Activated B cell treated with CpG ODN at 0.5 μM for 24 hours (primary cell): ENCODE measurements around the gene EYS. TPM values are rescaled to one million over a fixed set of nuclear protein-coding genes. Genes with fewer than 3 reads are reported as not detected.

Experiments used
- ATAC-seq: fragments of 200-7000 bp; cut with Tn5 transposase; one replicate; pipeline ENCODE4 v1.10.0; 2021; ENCODE audit warnings: low read depth, mild to moderate bottlenecking, moderate library complexity
- CTCF ChIA-PET: fragments of 350-600 bp; sonication (Branson Sonifier 250); formaldehyde crosslinking; loops from one replicate; lab custom pipeline; 2021; ENCODE audit warnings: antibody characterized with exemption; lab: Charles Lee
- POLR2A ChIA-PET: fragments of 350-600 bp; sonication (Branson Sonifier 250); formaldehyde crosslinking; loops from one replicate; lab custom pipeline; 2021; ENCODE audit warnings: antibody characterized with exemption; lab: Charles Lee
- DNase-seq: peaks from one replicate; pipeline ENCODE4 v3.0.0; 2022
- H3K27ac Mint-ChIP-seq: one replicate; pipeline ENCODE4 v1.8.0; 2020; ENCODE audit warnings: mixed read lengths
- H3K27me3 Mint-ChIP-seq: one replicate; pipeline ENCODE4 v1.8.0; 2021; ENCODE audit warnings: mixed read lengths
- H3K36me3 Mint-ChIP-seq: one replicate; pipeline ENCODE4 v1.8.0; 2021; ENCODE audit warnings: low read depth, mixed read lengths
- H3K4me1 Mint-ChIP-seq: one replicate; pipeline ENCODE4 v1.8.0; 2021; ENCODE audit warnings: mixed read lengths
- H3K4me3 Mint-ChIP-seq: one replicate; pipeline ENCODE4 v1.8.0; 2020; ENCODE audit warnings: mild to moderate bottlenecking, mixed read lengths
- H3K9me3 Mint-ChIP-seq: one replicate; pipeline ENCODE4 v1.8.0; 2020; ENCODE audit warnings: mixed read lengths
- CTCF ChIP-seq: fragments of 200-600 bp; IDR thresholded peaks from one replicate; pipeline ENCODE4 v1.8.0; 2022; ENCODE audit warnings: antibody characterized with exemption, mild to moderate bottlenecking
- intact Hi-C: fragments of 100-400 bp; cut with micrococcal nuclease; formaldehyde crosslinking; loops from one replicate; pipeline ENCODE4 v1.15.1; 2024
- total RNA-seq: library from RNA; stranded (reverse); gene quantifications from 2 replicates; pipeline ENCODE4 v1.2.3, GENCODE V29; 2022

The EYS gene
- total RNA-seq, 1 donor from 2014 or later, result not detected

GRCh38 chr6:63887002-63887751, 1819.8 kb downstream of the EYS start:
- no peaks in the 10 kb centered on the region for H3K27me3 Mint-ChIP-seq
- POLR2A ChIA-PET, result no interaction called here
- H3K36me3 Mint-ChIP-seq, result no peaks in the 10 kb centered on the region
- no peak overlapping the region for H3K27ac Mint-ChIP-seq
- no peak overlapping the region for H3K4me3 Mint-ChIP-seq
- CTCF ChIA-PET, result no interaction called here
- DNase-seq (no peak), ATAC-seq (no peak)
- no peak for TF ChIP-seq CTCF
- intact Hi-C loops, result no loop called here
- no peaks in the 10 kb centered on the region for H3K4me1 Mint-ChIP-seq
- no peaks in the 10 kb centered on the region for H3K9me3 Mint-ChIP-seq

GRCh38 chr6:63886341-63886740, 1820.7 kb downstream of the EYS start:
- H3K27ac Mint-ChIP-seq, result no peak overlapping the region

GRCh38 chr6:63883597-63883996, 1823.4 kb downstream of the EYS start:
- DNase-seq, result no peak
- no peak for ATAC-seq
- POLR2A ChIA-PET, result no interaction called here
- no peak overlapping the region for H3K27ac Mint-ChIP-seq
- no peaks in the 10 kb centered on the region for H3K27me3 Mint-ChIP-seq
- H3K4me3 Mint-ChIP-seq, result no peak overlapping the region
- TF ChIP-seq CTCF, result no peak
- CTCF ChIA-PET, result no interaction called here
- no peaks in the 10 kb centered on the region for H3K4me1 Mint-ChIP-seq
- no peaks in the 10 kb centered on the region for H3K9me3 Mint-ChIP-seq
- no peaks in the 10 kb centered on the region for H3K36me3 Mint-ChIP-seq
- intact Hi-C loops, result no loop called here

More at GRCh38 chr6:63886341-63886740, 1820.7 kb downstream of the EYS start:
- POLR2A ChIA-PET, result no interaction called here
- no peaks in the 10 kb centered on the region for H3K27me3 Mint-ChIP-seq
- no peaks in the 10 kb centered on the region for H3K9me3 Mint-ChIP-seq
- H3K4me1 Mint-ChIP-seq, result no peaks in the 10 kb centered on the region
- no peak for ATAC-seq
- intact Hi-C loops, result no loop called here
- no peaks in the 10 kb centered on the region for H3K36me3 Mint-ChIP-seq
- DNase-seq, result no peak
- no peak for TF ChIP-seq CTCF
- CTCF ChIA-PET, result no interaction called here
- H3K4me3 Mint-ChIP-seq, result no peak overlapping the region

GRCh38 chr6:63882208-63882607, 1824.8 kb downstream of the EYS start:
- H3K9me3 Mint-ChIP-seq, result peaks cover 2% of the 10 kb centered on the region
- ChIA-PET POLR2A (no interaction called here), CTCF (no interaction called here)
- H3K4me1 Mint-ChIP-seq, result no peaks in the 10 kb centered on the region
- TF ChIP-seq CTCF, result no peak
- no peak overlapping the region for H3K27ac Mint-ChIP-seq
- DNase-seq, result no peak
- H3K27me3 Mint-ChIP-seq, result no peaks in the 10 kb centered on the region
- H3K4me3 Mint-ChIP-seq, result no peak overlapping the region
- no peak for ATAC-seq
- H3K36me3 Mint-ChIP-seq, result no peaks in the 10 kb centered on the region
- intact Hi-C loops, result no loop called here

GRCh38 chr6:63881791-63882190, 1825.2 kb downstream of the EYS start:
- ChIA-PET CTCF (no interaction called here), POLR2A (no interaction called here)
- intact Hi-C loops, result no loop called here
- H3K4me3 Mint-ChIP-seq, result no peak overlapping the region
- ATAC-seq (no peak), DNase-seq (no peak)
- no peaks in the 10 kb centered on the region for H3K27me3 Mint-ChIP-seq
- TF ChIP-seq CTCF, result no peak
- peaks cover 3% of the 10 kb centered on the region for H3K9me3 Mint-ChIP-seq
- H3K36me3 Mint-ChIP-seq, result no peaks in the 10 kb centered on the region
- H3K4me1 Mint-ChIP-seq, result no peaks in the 10 kb centered on the region
- no peak overlapping the region for H3K27ac Mint-ChIP-seq
